ENCODE data around the gene COL4A6.

DNA sequence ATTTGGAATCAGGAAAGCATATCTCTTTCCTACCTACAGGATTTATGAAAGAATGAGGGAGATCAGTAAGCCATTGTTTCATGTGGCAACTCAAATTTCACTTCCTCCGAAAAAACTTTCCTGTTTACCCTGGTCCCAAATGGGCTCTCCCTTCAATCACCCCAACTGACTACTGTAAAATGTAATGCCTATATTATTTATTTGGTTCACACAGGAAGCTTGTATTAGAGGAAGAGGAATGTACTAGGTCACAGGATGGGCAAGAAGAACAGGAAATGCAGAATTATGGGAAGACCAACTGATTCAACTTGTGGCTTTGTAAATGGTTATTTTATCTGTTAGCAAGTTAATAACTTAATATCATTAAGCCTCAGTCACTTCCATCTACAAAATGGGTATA lies 23.1 kb downstream of the COL4A6 start:
- TF ChIP-seq POLR2A (IDR thresholded peaks at IDR 0.05; ENCODE audit: low read depth, low read length) (no peak), ZNF274 (IDR thresholded peaks at IDR 0.05; ENCODE audit: insufficient read depth, insufficient read length) (no peak), MTA3 (IDR thresholded peaks at IDR 0.05; ENCODE audit: borderline replicate concordance, low read length) (no peak), ESRRA (IDR thresholded peaks at IDR 0.05; ENCODE audit: low read length) (no peak)
- TF ChIP-seq, protein P1, sequence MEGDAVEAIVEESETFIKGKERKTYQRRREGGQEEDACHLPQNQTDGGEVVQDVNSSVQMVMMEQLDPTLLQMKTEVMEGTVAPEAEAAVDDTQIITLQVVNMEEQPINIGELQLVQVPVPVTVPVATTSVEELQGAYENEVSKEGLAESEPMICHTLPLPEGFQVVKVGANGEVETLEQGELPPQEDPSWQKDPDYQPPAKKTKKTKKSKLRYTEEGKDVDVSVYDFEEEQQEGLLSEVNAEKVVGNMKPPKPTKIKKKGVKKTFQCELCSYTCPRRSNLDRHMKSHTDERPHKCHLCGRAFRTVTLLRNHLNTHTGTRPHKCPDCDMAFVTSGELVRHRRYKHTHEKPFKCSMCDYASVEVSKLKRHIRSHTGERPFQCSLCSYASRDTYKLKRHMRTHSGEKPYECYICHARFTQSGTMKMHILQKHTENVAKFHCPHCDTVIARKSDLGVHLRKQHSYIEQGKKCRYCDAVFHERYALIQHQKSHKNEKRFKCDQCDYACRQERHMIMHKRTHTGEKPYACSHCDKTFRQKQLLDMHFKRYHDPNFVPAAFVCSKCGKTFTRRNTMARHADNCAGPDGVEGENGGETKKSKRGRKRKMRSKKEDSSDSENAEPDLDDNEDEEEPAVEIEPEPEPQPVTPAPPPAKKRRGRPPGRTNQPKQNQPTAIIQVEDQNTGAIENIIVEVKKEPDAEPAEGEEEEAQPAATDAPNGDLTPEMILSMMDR (IDR thresholded peaks at IDR 0.05 in 2 of 3, conservative IDR thresholded peaks at IDR 0.05 in 1 of 3; ENCODE audit: control insufficient read depth in 2 of 3, extremely low read depth in 1 of 3, insufficient read depth in 1 of 3, low read depth in 3 of 3, low read length in 3 of 3), result no peak
